H1 (cell line): Measurements from ENCODE around the gene PRTN3. TPM values are rescaled to one million over a fixed set of nuclear protein-coding genes. Genes with fewer than 3 reads are reported as not detected.

Source experiments
- SIN3A ChIP-seq, 2 experiments: IDR thresholded peaks in 1 of 2; conservative IDR thresholded peaks in 1 of 2; 2 replicates each; pipeline ENCODE4 v1.6.1; 2011 to 2012; ENCODE audit warnings: low read length in 2 of 2, improper control_type of control experiment in 1 of 2, low read depth in 1 of 2, mild to moderate bottlenecking in 1 of 2
- polyA plus RNA-seq, 7 experiments: library from polyadenylated mRNA; depleted of rRNA in 3 of 7; stranded (reverse) in 5 of 7; unstranded in 2 of 7; fragments of >200 nt in 5 of 7; fragments of 200-250 nt in 2 of 7; gene quantifications; 1 replicate in 5 of 7; 2 replicates in 1 of 7; 4 replicates in 1 of 7; pipeline versions ENCODE4 v1.2.1 to v1.2.3, GENCODE V29; 2011 to 2013; ENCODE audit warnings: missing spikeins in 2 of 7, mixed read lengths in 2 of 7
- total RNA-seq: library from RNA; stranded (reverse); fragmentation: NEBNext Ultra II Directional; extraction: Animal tissue kit (Norgen Biotek cat#: 25700); gene quantifications from 2 replicates; pipeline ENCODE4 v1.2.1, GENCODE V29; 2021

PRTN3 gene
- total and polyA plus RNA-seq, 2 of the 8 experiments (the other 6 are each of a cell fraction or from before 2014, with no cell fraction given): 0.39 to 2.1 TPM

GRCh38 chr19:845707-846521, 5.1 kb downstream of the PRTN3 start (continued):
- no peak for TF ChIP-seq SIN3A (conservative IDR thresholded peaks at IDR 0.05 in 1 of 2, IDR thresholded peaks at IDR 0.05 in 1 of 2; ENCODE audit: low read depth in 1 of 2, low read length in 2 of 2)
- TF ChIP-seq, all 59 proteins: peak for 0
